ENCODE data around the gene ACTC1.

DNA sequence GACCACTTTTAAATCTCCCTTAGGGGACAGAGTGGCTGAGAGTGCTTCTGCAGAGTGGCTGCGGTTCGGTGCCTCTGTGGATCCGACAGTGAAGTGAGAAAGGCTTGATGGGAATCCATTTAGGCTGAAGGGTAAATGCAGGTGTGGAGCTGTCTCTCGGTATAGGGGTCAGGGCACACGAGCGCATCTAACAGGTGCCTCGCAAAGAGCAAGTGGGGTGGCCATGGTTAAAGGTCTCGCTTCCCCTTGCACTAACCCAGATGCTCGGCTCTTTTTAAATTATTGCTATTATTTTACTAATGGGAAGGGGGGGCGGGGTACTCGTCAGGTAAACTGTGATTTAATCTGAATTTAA lies 40.0 kb downstream of the ACTC1 start:
- TF ChIP-seq CTCF (conservative IDR thresholded peaks at IDR 0.05; ENCODE audit: low read depth in 2 of 2) (no peak), CREB1 (CRISPR knock-in tag; IDR thresholded peaks at IDR 0.05; ENCODE audit: low read depth) (no peak), REST (IDR thresholded peaks at IDR 0.05; ENCODE audit: unreplicated experiment) (no peak), EZH2 (IDR thresholded peaks at IDR 0.05; ENCODE audit: low read depth, unreplicated experiment) (no peak), POLR2AphosphoS5 (IDR thresholded peaks at IDR 0.05; ENCODE audit: low read depth) (no peak), JUNB (IDR thresholded peaks at IDR 0.05; ENCODE audit: unreplicated experiment) (no peak), EZH2phosphoT487 (IDR thresholded peaks at IDR 0.05; ENCODE audit: unreplicated experiment) (no peak), ZNF331 (CRISPR knock-in tag; IDR thresholded peaks at IDR 0.05; ENCODE audit: low read depth) (no peak), ZNF114 (CRISPR knock-in tag; IDR thresholded peaks at IDR 0.05) (no peak), NANOG (IDR thresholded peaks at IDR 0.05; ENCODE audit: borderline replicate concordance) (no peak)
- TF ChIP-seq, protein P1, sequence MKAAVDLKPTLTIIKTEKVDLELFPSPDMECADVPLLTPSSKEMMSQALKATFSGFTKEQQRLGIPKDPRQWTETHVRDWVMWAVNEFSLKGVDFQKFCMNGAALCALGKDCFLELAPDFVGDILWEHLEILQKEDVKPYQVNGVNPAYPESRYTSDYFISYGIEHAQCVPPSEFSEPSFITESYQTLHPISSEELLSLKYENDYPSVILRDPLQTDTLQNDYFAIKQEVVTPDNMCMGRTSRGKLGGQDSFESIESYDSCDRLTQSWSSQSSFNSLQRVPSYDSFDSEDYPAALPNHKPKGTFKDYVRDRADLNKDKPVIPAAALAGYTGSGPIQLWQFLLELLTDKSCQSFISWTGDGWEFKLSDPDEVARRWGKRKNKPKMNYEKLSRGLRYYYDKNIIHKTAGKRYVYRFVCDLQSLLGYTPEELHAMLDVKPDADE (IDR thresholded peaks at IDR 0.05) = no peak
